IMR-90 (cell line): ENCODE results near the gene SPG11. TPM values are rescaled to one million over a fixed set of nuclear protein-coding genes. Genes with fewer than 3 reads are reported as not detected.

Experiments
- ATAC-seq: fragments of 200-7000 bp; cut with Tn5 transposase; 2 replicates; pipeline ENCODE4 v1.9.1; 2020; ENCODE audit warnings: low read depth, mild to moderate bottlenecking, moderate library complexity
- BruUV-seq: library from RNA; stranded (reverse); fragments of 400-500 nt; replicated peaks from 2 replicates; lab custom pipeline; 2021; lab: Mats Ljungman, UMichigan
- CTCF ChIA-PET: fragments of 300-600 bp; formaldehyde crosslinking; extraction: SDS; loops from one replicate; lab custom pipeline; 2021; ENCODE audit warnings: antibody characterized with exemption; lab: Yijun Ruan, JAX
- POLR2A ChIA-PET: fragments of 300-600 bp; sonication (Branson Sonifier 250); formaldehyde crosslinking; loops from one replicate; lab custom pipeline; 2022; ENCODE audit warnings: antibody characterized with exemption; ENCODE audit not compliant: unreplicated experiment; lab: Charles Lee
- DNase-seq: peaks from one replicate; pipeline ENCODE4 v3.0.0; 2013
- H2AFZ ChIP-seq: replicated peaks from 2 replicates; pipeline ENCODE3; 2013; ENCODE audit warnings: low read length, mild to moderate bottlenecking; ENCODE audit not compliant: poor library complexity
- H2AK5ac ChIP-seq: 2 replicates; pipeline ENCODE4 v1.6.1; 2013; ENCODE audit warnings: low read depth, low read length, inconsistent platforms
- H2AK9ac ChIP-seq: replicated peaks from 2 replicates; pipeline ENCODE3; 2013; ENCODE audit warnings: mild to moderate bottlenecking, low read depth, low read length, moderate library complexity; ENCODE audit not compliant: poor library complexity
- H2BK120ac ChIP-seq: 2 replicates; pipeline ENCODE4 v1.6.1; 2013; ENCODE audit warnings: low read depth, low read length, inconsistent platforms
- H2BK15ac ChIP-seq: 3 replicates; pipeline ENCODE4 v1.6.1; 2013; ENCODE audit warnings: low read depth, low read length, inconsistent platforms
- H2BK20ac ChIP-seq: 2 replicates; pipeline ENCODE4 v1.6.1; 2013; ENCODE audit warnings: low read depth, mild to moderate bottlenecking, inconsistent platforms, low read length, moderate library complexity
- H2BK5ac ChIP-seq: 2 replicates; pipeline ENCODE4 v1.6.1; 2013; ENCODE audit warnings: mild to moderate bottlenecking, low read depth, low read length, inconsistent platforms; ENCODE audit not compliant: poor library complexity, severe bottlenecking
- H3K14ac ChIP-seq: replicated peaks from 2 replicates; pipeline ENCODE4 v1.6.1; 2013; ENCODE audit warnings: low read depth, low read length, inconsistent platforms
- H3K18ac ChIP-seq: 2 replicates; pipeline ENCODE4 v1.6.1; 2013; ENCODE audit warnings: low read depth, low read length, control low read depth
- H3K23ac ChIP-seq: 2 replicates; pipeline ENCODE4 v1.6.1; 2013; ENCODE audit warnings: low read depth, low read length, inconsistent platforms
- H3K27ac ChIP-seq: 2 replicates; pipeline ENCODE4 v1.5.1; 2013; ENCODE audit warnings: mild to moderate bottlenecking, control low read depth, low read length; ENCODE audit not compliant: insufficient read depth
- H3K27me3 ChIP-seq: 2 replicates; pipeline ENCODE4 v1.6.1; 2013; ENCODE audit warnings: low read length; ENCODE audit not compliant: control insufficient read depth, insufficient read depth
- H3K36me3 ChIP-seq: 2 replicates; pipeline ENCODE4 v1.6.1; 2013; ENCODE audit warnings: low read length, mixed read lengths; ENCODE audit not compliant: control insufficient read depth, insufficient read depth
- H3K4ac ChIP-seq: 2 replicates; pipeline ENCODE4 v1.6.1; 2013; ENCODE audit warnings: low read depth, low read length, inconsistent platforms
- H3K4me1 ChIP-seq: 2 replicates; pipeline ENCODE4 v1.6.1; 2013; ENCODE audit warnings: low read length, mixed read lengths; ENCODE audit not compliant: control insufficient read depth, insufficient read depth
- H3K4me2 ChIP-seq: 2 replicates; pipeline ENCODE4 v1.6.1; 2013; ENCODE audit warnings: low read depth, mild to moderate bottlenecking, control low read depth, low read length, moderate library complexity
- H3K4me3 ChIP-seq: 2 replicates; pipeline ENCODE4 v1.5.1; 2013; ENCODE audit warnings: low read depth, mild to moderate bottlenecking, control low read depth, low read length, moderate library complexity; ENCODE audit not compliant: insufficient read depth
- H3K56ac ChIP-seq: 2 replicates; pipeline ENCODE4 v1.6.1; 2013; ENCODE audit warnings: low read length, inconsistent platforms; ENCODE audit not compliant: insufficient read depth; ENCODE audit errors: extremely low read depth
- H3K79me1 ChIP-seq, 2 experiments: 2 replicates each; pipeline ENCODE4 v1.6.1; 2013; ENCODE audit warnings: low read length in 2 of 2, inconsistent platforms in 1 of 2, low read depth in 1 of 2
- H3K9ac ChIP-seq: 2 replicates; pipeline ENCODE4 v1.6.1; 2013; ENCODE audit warnings: low read depth, low read length, control low read depth
- H3K9me1 ChIP-seq: 2 replicates; pipeline ENCODE4 v1.6.1; 2013; ENCODE audit warnings: low read length, inconsistent platforms; ENCODE audit not compliant: insufficient read depth
- H3K9me3 ChIP-seq: 2 replicates; pipeline ENCODE4 v1.6.1; 2013; ENCODE audit warnings: low read length; ENCODE audit not compliant: control insufficient read depth, insufficient read depth
- H4K20me1 ChIP-seq: 2 replicates; pipeline ENCODE4 v1.6.1; 2013; ENCODE audit warnings: low read length, inconsistent platforms; ENCODE audit not compliant: insufficient read depth
- H4K5ac ChIP-seq: 2 replicates; pipeline ENCODE4 v1.6.1; 2013; ENCODE audit warnings: mild to moderate bottlenecking, low read depth, low read length, control low read depth
- H4K8ac ChIP-seq, 2 experiments: 2 replicates each; pipeline ENCODE4 v1.6.1; 2013; ENCODE audit warnings: low read depth in 2 of 2, low read length in 2 of 2, control low read depth in 1 of 2, inconsistent platforms in 1 of 2
- H4K91ac ChIP-seq: 2 replicates; pipeline ENCODE4 v1.6.1; 2013; ENCODE audit warnings: low read depth, low read length, inconsistent platforms; ENCODE audit not compliant: insufficient read depth
- MXI1 ChIP-seq: IDR thresholded peaks from 2 replicates; pipeline ENCODE4 v1.6.1; 2012; ENCODE audit warnings: low read depth, mild to moderate bottlenecking, low read length, moderate library complexity, borderline replicate concordance
- RCOR1 ChIP-seq: IDR thresholded peaks from 2 replicates; pipeline ENCODE4 v1.6.1; 2012; ENCODE audit warnings: mild to moderate bottlenecking, low read length, improper control_type of control experiment; ENCODE audit not compliant: insufficient replicate concordance
- RFX5 ChIP-seq: IDR thresholded peaks from 2 replicates; pipeline ENCODE4 v1.8.0; 2012; ENCODE audit warnings: low read depth, mild to moderate bottlenecking, low read length, moderate library complexity
- WGBS, 2 experiments: methylation state at CpG; one replicate each; pipeline versions ENCODE4 v1.1.5 to v1.1.7; 2013; ENCODE audit warnings: missing lambda C conversion rate in 2 of 2; ENCODE audit not compliant: insufficient read length in 1 of 2; ENCODE audit errors: extremely low coverage in 2 of 2; 5-methylcytosine and 5-hydroxymethylcytosine counted together
- dilution Hi-C: fragments of 300-500 bp; cut with HindIII; formaldehyde crosslinking; loops from one replicate; pipeline ENCODE4 v1.14.3; 2018; ENCODE audit warnings: low sequenced_read_pairs; ENCODE audit not compliant: unreplicated experiment
- in situ Hi-C: fragments of 300-500 bp; cut with MboI; formaldehyde crosslinking; loops from 3 replicates; pipeline ENCODE4 v1.14.3; 2019; ENCODE audit warnings: low sequenced_read_pairs, inconsistent platforms, mixed read lengths
- intact Hi-C: fragments of 100-400 bp; cut with micrococcal nuclease; formaldehyde crosslinking; loops from 2 replicates; pipeline ENCODE4 v1.10.0; 2022
- polyA plus RNA-seq, 3 experiments: library from polyadenylated mRNA; depleted of rRNA; stranded (reverse); fragments of >200 nt; gene quantifications; 2 replicates each; pipeline ENCODE4 v1.2.3, GENCODE V29; 2012; ENCODE audit warnings: low replicate concordance in 1 of 3
- total RNA-seq: library from RNA; depleted of rRNA; stranded (reverse); fragments of >200 nt; gene quantifications from 2 replicates; pipeline ENCODE4 v1.2.3, GENCODE V29; 2012
- TF ChIP-seq, protein P1 (sequence below): fragments of 150-350 bp; IDR thresholded peaks from 2 replicates; pipeline ENCODE4 v1.6.1; 2017; ENCODE audit warnings: mild to moderate bottlenecking, antibody characterized with exemption, low read length, low read depth
- TF ChIP-seq, protein P2 (sequence below): conservative IDR thresholded peaks from 2 replicates; pipeline ENCODE4 v1.5.1; 2012; ENCODE audit warnings: mild to moderate bottlenecking, low read depth, low read length, improper control_type of control experiment

The SPG11 gene
- total and polyA plus RNA-seq, 2 of the 4 experiments (the other 2 are of a cell fraction): 30.8 to 32.6 TPM

DNA sequence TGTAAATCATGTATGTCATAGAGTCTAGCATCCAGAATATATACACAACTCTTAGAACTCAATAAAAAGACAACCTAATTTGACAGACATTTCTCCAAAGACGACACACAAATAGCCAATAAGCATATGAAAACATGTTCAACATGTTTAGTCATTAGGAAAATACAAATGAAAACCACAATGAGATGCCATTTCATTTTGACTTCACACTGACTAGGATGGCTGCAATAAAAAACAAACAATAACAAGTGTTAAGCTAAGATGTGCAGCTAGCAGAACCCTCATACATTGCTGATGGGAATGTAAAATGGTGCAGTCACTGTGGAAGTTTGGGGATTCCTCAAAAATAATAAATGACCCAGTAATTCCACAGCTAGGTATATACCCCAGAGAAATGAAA, 16.4 kb downstream of the SPG11 start:
- Histone ChIP-seq H4K8ac (no peak overlapping the region), H3K36me3 (peaks cover 24% of the 10 kb centered on the region), H2BK5ac (no peak overlapping the region), H3K4me3 (no peak overlapping the region), H3K79me1 (peaks cover 10 to 27% of the 10 kb centered on the region in 2 experiments; a peak in 3 of 4 replicates), H2BK15ac (no peak overlapping the region), H4K5ac (no peak overlapping the region), H2AK5ac (no peak overlapping the region), H3K27me3 (no peaks in the 10 kb centered on the region), H2AK9ac (no peak overlapping the region), H2BK120ac (no peak overlapping the region), H3K14ac (no peak overlapping the region), H3K4me2 (no peak overlapping the region), H3K9me1 (no peaks in the 10 kb centered on the region; the same call in 1 of the 2 replicates), H4K91ac (no peak overlapping the region), H3K4ac (no peak overlapping the region), H3K23ac (no peak overlapping the region), H3K9me3 (no peaks in the 10 kb centered on the region), H2BK20ac (no peak overlapping the region), H3K9ac (no peak overlapping the region), H2AFZ (no peak overlapping the region), H4K20me1 (no peaks in the 10 kb centered on the region), H3K18ac (no peak overlapping the region), H3K27ac (no peak overlapping the region), H3K4me1 (no peaks in the 10 kb centered on the region), H3K56ac (no peak overlapping the region)
- dilution Hi-C loops: no loop called here
- WGBS, 2 experiments: 100% methylated on average over 1 of the region's 1 CpG; no CpG with 5 or more reads in 1 of the 2 experiments
- no TSS peak for BruUV-seq
- ChIA-PET POLR2A (no interaction called here), CTCF (no interaction called here)
- ATAC-seq (no peak), DNase-seq (no peak)
- TF ChIP-seq, protein P1, sequence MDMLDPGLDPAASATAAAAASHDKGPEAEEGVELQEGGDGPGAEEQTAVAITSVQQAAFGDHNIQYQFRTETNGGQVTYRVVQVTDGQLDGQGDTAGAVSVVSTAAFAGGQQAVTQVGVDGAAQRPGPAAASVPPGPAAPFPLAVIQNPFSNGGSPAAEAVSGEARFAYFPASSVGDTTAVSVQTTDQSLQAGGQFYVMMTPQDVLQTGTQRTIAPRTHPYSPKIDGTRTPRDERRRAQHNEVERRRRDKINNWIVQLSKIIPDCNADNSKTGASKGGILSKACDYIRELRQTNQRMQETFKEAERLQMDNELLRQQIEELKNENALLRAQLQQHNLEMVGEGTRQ: no peak
- TF ChIP-seq MXI1 (no peak), RCOR1 (no peak), RFX5 (no peak)
- TF ChIP-seq, protein P2, sequence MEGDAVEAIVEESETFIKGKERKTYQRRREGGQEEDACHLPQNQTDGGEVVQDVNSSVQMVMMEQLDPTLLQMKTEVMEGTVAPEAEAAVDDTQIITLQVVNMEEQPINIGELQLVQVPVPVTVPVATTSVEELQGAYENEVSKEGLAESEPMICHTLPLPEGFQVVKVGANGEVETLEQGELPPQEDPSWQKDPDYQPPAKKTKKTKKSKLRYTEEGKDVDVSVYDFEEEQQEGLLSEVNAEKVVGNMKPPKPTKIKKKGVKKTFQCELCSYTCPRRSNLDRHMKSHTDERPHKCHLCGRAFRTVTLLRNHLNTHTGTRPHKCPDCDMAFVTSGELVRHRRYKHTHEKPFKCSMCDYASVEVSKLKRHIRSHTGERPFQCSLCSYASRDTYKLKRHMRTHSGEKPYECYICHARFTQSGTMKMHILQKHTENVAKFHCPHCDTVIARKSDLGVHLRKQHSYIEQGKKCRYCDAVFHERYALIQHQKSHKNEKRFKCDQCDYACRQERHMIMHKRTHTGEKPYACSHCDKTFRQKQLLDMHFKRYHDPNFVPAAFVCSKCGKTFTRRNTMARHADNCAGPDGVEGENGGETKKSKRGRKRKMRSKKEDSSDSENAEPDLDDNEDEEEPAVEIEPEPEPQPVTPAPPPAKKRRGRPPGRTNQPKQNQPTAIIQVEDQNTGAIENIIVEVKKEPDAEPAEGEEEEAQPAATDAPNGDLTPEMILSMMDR: no peak
- in situ Hi-C loops: no loop called here
- intact Hi-C loops: no loop called here
